ENCODE results near the gene HTR3D. TPM values are rescaled to one million over a fixed set of nuclear protein-coding genes. Genes with fewer than 3 reads are reported as not detected.

The HTR3D gene
- total and polyA plus RNA-seq, 2 of the 13 experiments (the other 11 are each of a cell fraction or from before 2014, with no cell fraction given), result not detected

GRCh38 chr3:184017672-184018423, 13.7 kb upstream of the HTR3D start, which contains the start of gene ABCC5 (continued):
- TF ChIP-seq PHF21A (CRISPR knock-in tag; IDR thresholded peaks at IDR 0.05) (peak; percentile 64; the same call in 1 of the 2 replicates), HMGXB4 (CRISPR knock-in tag; IDR thresholded peaks at IDR 0.05; ENCODE audit: borderline replicate concordance in 1 of 2, low read depth in 1 of 2) (peak; percentile 81 to 96), ZBTB8A (CRISPR knock-in tag; IDR thresholded peaks at IDR 0.05; ENCODE audit: borderline replicate concordance, low read depth) (0 out of 2 replicates have a peak, but pooled peaks have one; percentile 58), TRAFD1 (CRISPR knock-in tag; IDR thresholded peaks at IDR 0.05; ENCODE audit: borderline replicate concordance) (no peak; the same call in 1 of the 2 replicates), CSRNP2 (CRISPR knock-in tag; conservative IDR thresholded peaks at IDR 0.05; ENCODE audit: low read depth) (no peak), NR2F6 (IDR thresholded peaks at IDR 0.05) (no peak), NR2F6 (CRISPR knock-in tag; IDR thresholded peaks at IDR 0.05) (no peak), ZNF253 (CRISPR knock-in tag; IDR thresholded peaks at IDR 0.05; ENCODE audit: borderline replicate concordance) (no peak), NFKBIZ (CRISPR knock-in tag; IDR thresholded peaks at IDR 0.05) (no peak; the same call in none of the 2 replicates), FUBP1 (CRISPR knock-in tag; IDR thresholded peaks at IDR 0.05; ENCODE audit: borderline replicate concordance) (no peak), TP53 (CRISPR knock-in tag; conservative IDR thresholded peaks at IDR 0.05) (no peak), ARID4A (CRISPR knock-in tag; IDR thresholded peaks at IDR 0.05; ENCODE audit: borderline replicate concordance) (peak; percentile 87; the same call in 1 of the 2 replicates), ZFP41 (CRISPR knock-in tag; IDR thresholded peaks at IDR 0.05; ENCODE audit: borderline replicate concordance) (no peak), BORCS8-MEF2B (CRISPR knock-in tag; IDR thresholded peaks at IDR 0.05) (no peak), HHEX (CRISPR knock-in tag; IDR thresholded peaks at IDR 0.05) (no peak), JUND (CRISPR knock-in tag; IDR thresholded peaks at IDR 0.05) (no peak), ZNF891 (CRISPR knock-in tag; IDR thresholded peaks at IDR 0.05) (peak; percentile 78; the same call in 1 of the 2 replicates)

Data from HepG2 (cell line).